Brain microvascular endothelial cell (primary cell): ENCODE data around the gene KCNQ1.
A peak's percentile ranks its signal among the peaks of the same experiment; 100 is the strongest.

ENCODE experiments used
- DNase-seq: peaks from one replicate; pipeline ENCODE4 v3.0.0-alpha.2; 2020
- H3K27ac ChIP-seq: fragments of 250-450 bp; sonication (Bioruptor Pico); 2 replicates; pipeline ENCODE4 v1.5.1; 2020; ENCODE audit warnings: mild to moderate bottlenecking, moderate library complexity
- H3K27me3 ChIP-seq: fragments of 250-450 bp; sonication (Bioruptor Pico); replicated peaks from 2 replicates; pipeline ENCODE4 v1.5.1; 2020; ENCODE audit warnings: mild to moderate bottlenecking
- H3K36me3 ChIP-seq: fragments of 250-450 bp; sonication (Bioruptor Pico); replicated peaks from 2 replicates; pipeline ENCODE4 v1.5.1; 2020; ENCODE audit warnings: mild to moderate bottlenecking
- H3K4me3 ChIP-seq: 2 replicates; pipeline ENCODE4 v1.5.1; 2011; ENCODE audit warnings: low read depth, mild to moderate bottlenecking, control low read depth, low read length, moderate library complexity
- CTCF ChIP-seq: IDR thresholded peaks from 2 replicates; pipeline ENCODE4 v1.5.1; 2011; ENCODE audit warnings: low read depth, mild to moderate bottlenecking, moderate library complexity, low read length, control low read depth, inconsistent platforms; ENCODE audit errors: missing control alignments
- in situ Hi-C: cut with HindIII; loops from 2 replicates; pipeline ENCODE4 v1.10.0; 2017; ENCODE audit warnings: low sequenced_read_pairs, low pct_ligation_motif_present

Gene KCNQ1

GRCh38 chr11:2765491-2765890, 320.7 kb downstream of the KCNQ1 start:
- Histone ChIP-seq H3K36me3 (no peaks in the 10 kb centered on the region), H3K27me3 (no peaks in the 10 kb centered on the region), H3K4me3 (no peak overlapping the region), H3K27ac (no peak overlapping the region)
- no peak for TF ChIP-seq CTCF
- no peak for DNase-seq
- in situ Hi-C loops, result no loop called here

GRCh38 chr11:2766166-2766565, 321.4 kb downstream of the KCNQ1 start:
- Histone ChIP-seq H3K36me3 (no peaks in the 10 kb centered on the region), H3K27me3 (no peaks in the 10 kb centered on the region), H3K4me3 (no peak overlapping the region), H3K27ac (no peak overlapping the region)
- TF ChIP-seq CTCF, result no peak
- DNase-seq, result no peak
- in situ Hi-C loops, result no loop called here

- Histone ChIP-seq H3K27me3 (no peaks in the 10 kb centered on the region), H3K27ac (no peak overlapping the region), H3K4me3 (no peak overlapping the region), H3K36me3 (no peaks in the 10 kb centered on the region)
- no peak for DNase-seq
- in situ Hi-C loops, result no loop called here
- no peak for TF ChIP-seq CTCF
Observed at GRCh38 chr11:2767071-2767470, 322.3 kb downstream of the KCNQ1 start.

GRCh38 chr11:2767801-2768200, 323.0 kb downstream of the KCNQ1 start:
- no peak for TF ChIP-seq CTCF
- no peaks in the 10 kb centered on the region for H3K27me3 ChIP-seq
- H3K27ac ChIP-seq, result no peak overlapping the region
- no peak for DNase-seq
- no peaks in the 10 kb centered on the region for H3K36me3 ChIP-seq
- in situ Hi-C loops, result no loop called here
- H3K4me3 ChIP-seq, result no peak overlapping the region

- H3K27ac ChIP-seq, result no peak overlapping the region
- peak; percentile 83 for DNase-seq
- TF ChIP-seq CTCF, result peak; percentile 12
- in situ Hi-C loops, result no loop called here
- no peaks in the 10 kb centered on the region for H3K36me3 ChIP-seq
- H3K4me3 ChIP-seq, result no peak overlapping the region
- H3K27me3 ChIP-seq, result peaks cover 3% of the 10 kb centered on the region
Observed at GRCh38 chr11:2768471-2769408, 323.9 kb downstream of the KCNQ1 start.
